ENCODE data around the gene HES1. TPM values are rescaled to one million over a fixed set of nuclear protein-coding genes. Genes with fewer than 3 reads are reported as not detected.
A peak's percentile ranks its signal among the peaks of the same experiment; 100 is the strongest.
"Not testable (repeated sequence)": the region's sequence is repeated elsewhere in the genome, so short reads cannot be mapped to it uniquely, and the experiment has no call there.

Gene HES1
- total RNA-seq, 1 donor from 2014 or later = 48.8 TPM

DNA sequence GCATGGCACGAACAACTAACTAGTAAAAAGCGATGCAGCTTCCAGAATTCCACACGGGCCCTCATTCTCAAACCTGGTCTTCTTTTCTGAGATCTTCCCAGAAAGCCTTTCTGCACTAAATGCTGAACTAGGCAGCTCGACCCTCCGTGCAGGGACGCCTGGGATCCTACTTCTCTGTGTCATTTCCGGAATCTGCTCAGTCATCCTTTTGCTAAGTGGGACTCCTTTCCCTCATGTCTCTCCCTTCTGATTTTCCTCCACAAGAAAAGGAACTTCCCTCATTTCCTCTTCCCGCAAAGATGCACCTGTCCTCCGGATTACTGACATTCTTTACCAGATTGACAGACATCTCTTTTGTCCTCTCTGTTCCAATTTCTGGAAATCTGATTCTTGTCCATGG is 9.2 kb upstream of the HES1 start:
- peak in 1 of 2 donors; percentile 39 for DNase-seq (ENCODE audit: low read depth in 2 of 2)

DNA sequence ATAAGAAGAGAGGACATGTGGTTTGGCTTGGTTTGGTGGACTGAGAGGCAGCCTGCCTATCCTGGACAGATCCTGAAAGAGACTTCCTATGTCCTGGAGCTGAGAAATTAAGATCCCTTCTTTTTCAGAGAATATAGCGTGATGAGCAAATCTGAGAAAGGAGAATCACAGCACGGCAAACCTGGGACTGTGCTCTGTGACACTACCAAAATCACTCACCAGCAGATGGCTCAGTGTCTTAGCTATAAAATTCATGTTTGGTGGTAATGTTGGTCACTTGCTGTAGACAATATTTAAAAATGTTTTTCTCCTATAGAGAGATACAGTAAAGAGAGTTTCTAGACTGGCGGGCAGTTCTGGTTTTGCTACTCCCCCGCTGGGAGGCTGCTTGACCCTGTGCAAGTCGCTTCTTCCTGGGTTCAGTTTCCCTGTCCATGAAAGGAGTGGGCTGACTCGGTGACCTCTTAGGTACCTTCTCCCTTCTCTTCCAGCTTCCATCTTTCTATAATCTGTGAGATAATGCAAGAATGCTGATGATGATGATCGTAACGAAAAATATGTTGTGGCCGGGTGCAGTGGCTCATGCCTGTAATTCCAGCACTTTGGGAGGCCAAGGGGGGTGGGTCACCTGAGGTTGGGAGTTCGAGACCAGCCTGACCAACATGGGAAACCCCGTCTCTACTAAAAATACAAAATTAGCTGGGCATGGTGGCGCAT is 7.6 kb upstream of the HES1 start:
- DNase-seq (ENCODE audit: low read depth in 2 of 2) = no peak

GRCh38 chr3:194128919-194129295 is 7.0 kb upstream of the HES1 start:
- DNase-seq (ENCODE audit: low read depth in 2 of 2) = not testable (repeated sequence)

DNA sequence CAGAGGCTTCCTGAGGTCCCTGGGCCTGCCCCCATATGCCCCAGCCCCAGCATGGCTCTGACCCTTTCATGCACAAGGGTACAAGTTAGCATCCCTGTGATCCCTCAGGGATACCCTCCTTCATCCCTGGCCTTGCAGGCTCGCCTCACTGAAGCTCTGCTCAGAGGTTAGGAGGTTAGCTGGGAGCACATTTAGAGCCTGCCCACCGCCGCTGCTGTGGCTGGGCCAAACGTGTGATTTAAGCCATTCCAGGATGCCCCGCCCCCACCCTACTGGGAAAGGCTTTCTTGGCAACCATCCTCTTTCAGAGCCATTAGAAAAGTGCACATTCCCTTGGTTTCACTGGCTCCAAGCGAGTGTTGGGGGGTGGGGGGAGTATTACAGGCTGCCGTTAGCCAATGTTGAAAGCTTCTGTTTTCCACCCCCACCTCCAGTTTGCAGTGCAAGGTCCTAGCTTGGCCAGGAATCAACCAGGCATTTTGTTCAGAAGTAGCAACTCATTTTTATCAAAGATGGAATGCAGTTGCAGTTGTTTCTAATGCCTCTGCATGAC is 6.3 kb upstream of the HES1 start:
- peak in 1 of 2 donors; percentile 29 for DNase-seq (ENCODE audit: low read depth in 2 of 2)

GRCh38 chr3:194130188-194130587 is 5.8 kb upstream of the HES1 start:
- no peak for DNase-seq (ENCODE audit: low read depth in 2 of 2)

DNA sequence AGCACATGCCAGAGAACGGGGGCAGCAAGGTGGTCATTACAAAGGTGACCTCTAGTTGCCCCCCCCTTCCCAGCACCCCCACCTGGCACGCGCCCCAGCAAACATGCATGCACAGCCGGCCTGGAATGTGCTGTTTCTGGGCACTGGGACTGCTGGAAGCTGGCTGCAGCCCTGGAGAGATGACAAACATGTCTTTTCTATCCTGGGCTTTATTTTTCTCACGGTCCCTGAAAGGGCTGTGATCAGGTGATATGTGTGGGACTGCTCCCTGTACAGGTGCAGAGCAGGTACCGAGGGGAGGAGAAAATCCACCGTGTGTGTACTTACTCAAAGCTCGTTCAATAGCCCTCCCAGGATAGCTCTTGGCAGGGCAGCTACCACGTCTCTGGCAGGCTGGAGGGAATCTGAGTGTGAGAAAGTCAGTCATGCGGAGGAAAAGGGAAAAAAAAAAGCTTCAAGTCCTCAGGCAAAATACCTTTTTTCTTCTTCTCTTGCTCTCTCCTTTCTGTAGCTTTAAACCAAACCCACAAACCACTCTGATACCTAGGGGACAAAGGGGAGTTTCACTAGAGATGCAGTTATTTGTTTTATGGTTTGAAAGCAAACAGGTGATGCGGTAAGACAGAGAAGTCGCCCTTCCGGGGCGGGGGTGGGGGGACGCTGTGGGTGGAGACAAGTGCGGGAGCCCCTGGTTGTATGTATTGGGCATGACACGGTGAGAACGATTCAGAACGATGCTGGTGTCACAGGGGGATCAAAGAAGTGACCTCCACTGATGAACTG is 5.0 kb upstream of the HES1 start:
- DNase-seq (ENCODE audit: low read depth in 2 of 2) = no peak

DNA sequence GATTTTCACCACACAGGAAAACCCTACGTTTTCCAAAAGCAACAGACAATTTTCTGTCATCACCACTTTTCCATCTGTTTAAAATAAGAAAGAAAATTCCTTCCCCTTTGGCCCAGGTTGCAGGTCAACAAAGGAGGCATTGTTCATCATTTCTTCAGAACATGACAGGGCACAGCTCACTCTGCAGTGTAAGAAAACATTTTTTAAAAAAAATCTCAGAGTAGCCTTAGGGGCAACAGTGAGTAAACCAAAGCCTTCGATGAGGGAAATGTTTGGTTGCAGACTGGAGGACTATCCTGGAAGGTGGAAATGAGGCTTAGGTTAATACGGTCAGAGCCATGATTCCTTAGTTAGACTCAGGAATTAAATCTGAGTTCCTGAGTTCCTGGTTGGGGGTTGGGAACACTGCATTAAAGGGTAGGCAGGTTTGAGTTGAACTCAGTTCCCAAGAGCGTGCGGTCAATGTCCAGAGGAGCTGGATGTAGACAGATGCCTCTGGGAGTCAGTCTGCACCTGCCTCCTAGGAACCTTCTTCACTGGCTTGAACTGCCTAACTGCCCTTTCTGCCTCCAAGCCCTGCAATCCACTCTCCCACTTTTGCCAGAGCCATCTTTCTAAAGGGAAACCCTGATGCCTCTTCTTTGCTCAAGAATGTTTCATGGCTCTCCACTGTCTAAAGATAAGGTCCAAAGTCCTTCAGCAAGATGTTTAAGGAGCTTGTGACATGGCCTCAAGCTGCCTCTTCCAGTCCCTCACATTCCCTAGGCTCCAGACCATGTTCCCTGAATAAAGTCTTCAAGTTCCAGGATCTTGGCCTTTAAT is 3.3 kb upstream of the HES1 start:
- DNase-seq (ENCODE audit: low read depth in 2 of 2) = no peak

DNA sequence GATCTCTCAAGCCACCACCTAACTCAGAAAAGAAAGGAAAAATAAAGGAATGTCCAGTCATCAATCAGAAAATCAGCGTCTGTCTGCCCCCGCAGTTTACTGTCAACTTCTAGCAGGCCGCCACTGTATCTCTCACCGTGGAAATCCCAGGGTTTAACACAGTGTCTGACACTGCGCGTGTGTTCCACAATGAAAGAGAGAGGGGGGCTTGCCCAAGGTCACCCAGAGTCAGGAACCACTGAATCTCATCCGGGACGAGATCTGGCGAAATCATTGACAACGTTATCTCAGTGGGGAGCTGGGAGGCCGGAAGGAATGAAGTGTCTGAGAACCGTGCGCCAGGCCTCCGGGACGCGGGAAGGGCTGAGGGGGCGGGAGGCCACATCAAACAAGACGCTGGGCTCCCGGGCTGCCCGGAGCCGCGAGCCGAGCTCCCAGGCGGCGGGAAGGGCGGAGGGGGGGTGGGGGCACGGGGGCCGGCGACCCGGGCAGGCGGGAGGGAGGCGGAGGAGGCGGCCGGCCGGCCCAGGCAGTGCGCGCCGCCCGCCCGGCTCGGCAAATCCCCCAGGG is 2.2 kb upstream of the HES1 start:
- peak; percentile 78 to 85 for DNase-seq (ENCODE audit: low read depth in 2 of 2)

DNA sequence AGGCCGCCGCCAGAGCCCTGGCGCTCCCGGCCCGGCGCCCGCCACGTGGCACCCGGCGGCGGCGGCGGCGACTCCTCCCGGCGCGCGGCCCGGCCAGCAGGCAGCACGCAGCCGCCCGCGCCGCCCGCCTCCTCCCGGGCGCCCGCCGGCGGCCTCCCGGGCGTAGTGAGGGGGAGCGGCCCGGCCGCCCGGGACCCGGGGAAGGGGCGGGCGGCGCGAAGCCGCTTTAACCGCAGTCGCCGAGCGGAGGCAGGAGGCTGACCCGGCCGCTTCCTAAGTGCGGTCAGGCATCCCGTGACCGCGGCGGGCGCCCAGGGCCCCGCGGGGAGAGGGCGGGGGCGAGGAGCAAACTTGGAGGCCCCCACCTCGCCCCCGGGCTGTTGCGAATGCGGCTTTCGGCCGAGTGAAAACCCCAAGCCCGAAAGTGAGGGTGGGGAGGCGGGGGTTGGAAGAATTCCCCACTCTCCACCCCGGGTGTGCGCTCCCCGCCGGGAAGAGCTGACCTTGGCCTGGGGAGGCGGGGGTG is 1.7 kb upstream of the HES1 start:
- peak in 1 of 2 donors; percentile 85 for DNase-seq (ENCODE audit: low read depth in 2 of 2)

GRCh38 chr3:194134757-194135515 is 1.0 kb upstream of the HES1 start:
- DNase-seq (ENCODE audit: low read depth in 2 of 2) = peak; percentile 90 to 99

- no peak for DNase-seq (ENCODE audit: low read depth in 2 of 2)
Observed at GRCh38 chr3:194135516-194135805, 487 bp upstream of the HES1 start.

- no peak for DNase-seq (ENCODE audit: low read depth in 2 of 2)
Observed at GRCh38 chr3:194136519-194137007, 615 bp downstream of the HES1 start.

DNA sequence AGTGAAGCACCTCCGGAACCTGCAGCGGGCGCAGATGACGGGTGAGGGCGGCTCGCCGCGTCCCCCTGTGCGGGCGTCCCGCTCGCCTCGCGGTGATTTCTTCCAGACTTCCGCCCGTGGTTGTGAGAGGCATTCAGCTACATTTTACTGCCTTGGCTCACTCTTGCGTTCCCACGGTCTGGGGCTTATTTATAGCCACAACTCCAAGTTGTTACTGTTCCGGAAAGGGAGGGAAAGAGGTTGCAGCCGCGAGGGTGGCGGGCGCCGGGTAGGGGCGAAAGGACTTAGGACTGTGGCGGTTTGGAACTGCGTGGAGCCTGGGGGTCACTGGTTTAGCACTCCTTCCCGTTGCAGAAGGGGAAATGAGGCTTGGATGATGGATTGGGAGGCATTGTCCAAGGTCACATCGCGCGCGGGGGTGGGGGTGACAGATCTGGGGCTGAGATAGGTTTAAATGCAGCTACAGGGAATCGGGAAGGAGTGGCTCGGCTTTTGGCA is 1.1 kb downstream of the HES1 start:
- DNase-seq (ENCODE audit: low read depth in 2 of 2) = peak in 1 of 2 donors; percentile 63

- peak; percentile 62 to 77 for DNase-seq (ENCODE audit: low read depth in 2 of 2)
Observed at GRCh38 chr3:194137506-194138474, 1.8 kb downstream of the HES1 start.

- no peak for DNase-seq (ENCODE audit: low read depth in 2 of 2)
Observed at GRCh38 chr3:194138732-194139070, 2.8 kb downstream of the HES1 start.

- DNase-seq (ENCODE audit: low read depth in 2 of 2) = peak; percentile 61 to 91
Observed at GRCh38 chr3:194139071-194139813, 3.3 kb downstream of the HES1 start.

GRCh38 chr3:194139814-194140391 is 4.0 kb downstream of the HES1 start:
- peak in 1 of 2 donors; percentile 59 for DNase-seq (ENCODE audit: low read depth in 2 of 2)

All from dermis microvascular lymphatic vessel endothelial cell (primary cell).